Eye (tissue), 1 donor: ENCODE measurements around the gene COPRS.

ENCODE experiments used
- DNase-seq: peaks from one replicate; pipeline ENCODE4 v3.0.0-alpha.2; 2015

Gene COPRS

GRCh38 chr17:31858642-31859486 lies at the start of gene COPRS:
Gene COPRS (minus strand): TSS chr17:31859244. CDS start chr17:31859199, 45 bp downstream.
- DNase-seq = peak; percentile 90

GRCh38 chr17:31908386-31908785 lies 49.3 kb upstream of the COPRS start:
- DNase-seq = no peak

- peak; percentile 51 for DNase-seq
These were observed 48.4 kb upstream of the COPRS start for GRCh38 chr17:31907342-31907962.

GRCh38 chr17:31903401-31903800 lies 44.4 kb upstream of the COPRS start:
- no peak for DNase-seq

GRCh38 chr17:31902693-31903092 lies 43.6 kb upstream of the COPRS start:
- DNase-seq = no peak

- no peak for DNase-seq
These were observed 41.8 kb upstream of the COPRS start for GRCh38 chr17:31900877-31901276.

- DNase-seq = no peak
These were observed 29.1 kb upstream of the COPRS start for GRCh38 chr17:31888124-31888523.

GRCh38 chr17:31882571-31882970 lies 23.5 kb upstream of the COPRS start:
- DNase-seq = no peak

GRCh38 chr17:31880311-31880710 lies 21.3 kb upstream of the COPRS start:
- no peak for DNase-seq

- no peak for DNase-seq
These were observed 19.6 kb upstream of the COPRS start for GRCh38 chr17:31878703-31879073.

GRCh38 chr17:31877911-31878702 lies 19.1 kb upstream of the COPRS start:
- DNase-seq = no peak

- DNase-seq = no peak
These were observed 18.3 kb upstream of the COPRS start for GRCh38 chr17:31877341-31877740.

- DNase-seq = no peak
These were observed 16.0 kb upstream of the COPRS start for GRCh38 chr17:31875081-31875480.

GRCh38 chr17:31869797-31870568 lies 10.9 kb upstream of the COPRS start:
- DNase-seq = no peak

- DNase-seq = no peak
These were observed 10.0 kb upstream of the COPRS start for GRCh38 chr17:31869031-31869430.

GRCh38 chr17:31859487-31860008 lies 504 bp upstream of the COPRS start:
- no peak for DNase-seq

- peak; percentile 62 for DNase-seq
These were observed 963 bp downstream of the COPRS start for GRCh38 chr17:31857920-31858641.

GRCh38 chr17:31856750-31857149 lies 2.3 kb downstream of the COPRS start:
- DNase-seq = no peak

- DNase-seq = no peak
These were observed 4.4 kb downstream of the COPRS start for GRCh38 chr17:31854672-31855071.

GRCh38 chr17:31853911-31854470 lies 5.1 kb downstream of the COPRS start:
- DNase-seq = no peak

- DNase-seq = no peak
These were observed 13.8 kb downstream of the COPRS start for GRCh38 chr17:31845291-31845690.
